ENCODE measurements around the gene ISLR2.

Gene ISLR2

GRCh38 chr15:74178326-74179100, 48.1 kb downstream of the ISLR2 start:
- no peak for DNase-seq

- no peak for DNase-seq
Observed at GRCh38 chr15:74179101-74179841, 48.9 kb downstream of the ISLR2 start.

DNA sequence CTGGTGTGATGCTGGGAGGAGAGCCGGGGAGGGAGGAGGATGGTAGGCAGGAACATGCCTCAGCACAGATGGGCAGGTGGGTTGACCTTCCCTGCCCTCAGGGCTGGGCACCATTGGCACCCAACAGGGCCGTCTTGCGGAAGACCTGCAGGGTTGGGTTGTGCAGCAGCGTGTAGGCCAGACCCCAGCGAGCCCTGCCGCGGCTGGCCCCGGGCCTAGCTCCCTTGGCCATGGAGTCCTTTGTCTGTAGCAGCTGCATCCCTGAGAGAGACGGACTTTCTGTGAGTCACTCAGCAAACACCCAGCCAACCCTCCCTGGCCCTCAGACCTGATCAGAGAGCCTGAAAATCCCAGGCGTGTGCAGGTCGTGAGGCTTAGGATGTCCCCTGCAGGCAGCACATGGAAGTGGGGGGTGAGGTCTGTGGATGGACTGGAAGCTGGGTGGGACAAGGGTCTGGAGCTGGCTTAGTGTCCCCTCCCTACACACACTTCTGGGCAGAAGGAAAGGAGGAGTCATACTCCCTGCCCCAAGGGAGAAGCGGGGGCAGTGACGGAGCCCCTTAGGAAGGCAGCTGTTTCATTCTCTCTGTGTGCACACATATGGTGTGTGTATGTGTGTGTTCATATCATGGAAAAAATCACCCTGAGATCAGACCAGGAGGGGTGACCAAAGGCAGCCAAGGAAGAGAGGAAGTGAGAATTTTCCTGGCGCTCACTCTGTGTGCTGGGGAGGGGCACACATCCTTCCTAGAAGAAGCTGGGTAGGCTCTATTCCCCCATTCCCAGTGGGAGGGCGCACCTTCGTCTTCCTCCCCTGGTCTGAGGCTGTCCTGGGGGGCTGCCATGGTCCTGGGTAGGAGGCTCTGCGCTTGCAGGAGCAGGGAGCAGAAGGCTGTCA, 49.8 kb downstream of the ISLR2 start:
- no peak for DNase-seq

DNA sequence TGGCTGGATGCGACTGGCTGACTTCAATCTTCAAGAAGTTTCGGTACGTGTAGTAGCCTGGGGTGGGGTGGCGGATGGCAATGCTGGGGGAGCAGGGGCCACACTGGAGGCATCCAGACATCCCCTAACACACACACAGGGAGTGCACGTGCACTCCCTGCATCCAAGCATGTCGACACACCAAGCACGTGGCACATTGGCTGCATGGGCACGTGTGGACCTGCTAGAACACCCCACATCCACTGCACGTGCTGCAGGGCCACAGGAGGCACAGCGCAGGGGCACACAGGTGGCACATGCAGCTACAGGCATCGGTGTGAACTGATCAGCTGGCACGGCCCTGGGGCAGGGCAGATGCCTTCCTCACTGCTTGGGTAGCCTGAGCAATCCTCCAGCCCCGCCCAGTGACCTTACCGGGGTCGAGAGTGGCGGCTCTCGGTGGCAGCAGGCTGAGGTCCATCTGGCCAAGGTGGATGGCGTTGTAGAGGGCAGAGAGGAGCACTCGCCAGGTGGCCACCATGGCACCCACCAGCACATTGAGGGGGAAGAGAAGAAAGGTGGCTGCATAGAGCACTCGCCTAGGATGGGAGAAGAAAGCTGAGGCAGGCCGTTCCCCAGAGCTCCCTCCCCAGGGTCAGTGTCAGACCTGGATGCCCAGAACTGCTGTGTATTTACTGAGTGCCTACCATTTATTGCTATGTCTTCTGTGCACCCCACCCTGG, 50.7 kb downstream of the ISLR2 start:
- no peak for DNase-seq

GRCh38 chr15:74182131-74182530, 51.7 kb downstream of the ISLR2 start:
- no peak for DNase-seq

GRCh38 chr15:74184582-74185091, 54.3 kb downstream of the ISLR2 start:
- DNase-seq = no peak

DNA sequence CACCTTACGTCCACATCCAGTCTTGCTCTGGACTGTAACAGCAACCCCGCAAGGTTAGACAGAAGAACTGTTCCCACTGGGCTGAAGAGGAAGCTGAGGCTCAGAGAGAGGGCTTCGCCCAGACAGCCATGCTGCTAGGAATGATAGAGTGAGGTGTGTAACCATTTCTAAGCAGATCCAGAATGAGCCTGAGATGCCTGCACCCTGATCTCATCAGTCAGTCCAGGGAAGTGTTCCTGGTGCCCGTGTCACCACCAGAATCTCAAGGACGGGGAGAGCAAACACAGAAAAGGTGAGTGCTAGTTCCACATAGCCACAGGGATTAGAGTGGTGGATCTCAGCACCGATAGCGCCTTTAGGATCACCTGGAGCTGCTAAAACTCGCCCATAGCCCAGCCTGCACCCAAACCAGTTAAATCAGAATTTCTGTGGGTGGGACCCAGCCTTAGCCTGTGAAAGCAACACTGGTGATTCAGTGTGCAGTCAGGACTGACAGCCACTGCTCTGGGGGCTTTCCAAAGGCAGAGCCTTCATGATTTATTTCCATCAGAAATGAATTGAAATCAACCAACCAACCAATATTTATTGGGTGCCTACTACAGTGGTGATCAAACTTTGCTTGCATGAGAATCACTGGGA, 55.4 kb downstream of the ISLR2 start:
- no peak for DNase-seq
